HG03469 (cell line): ENCODE measurements around the gene REXO1.

Experiments
- ATAC-seq: cut with Tn5 transposase; IDR thresholded peaks from one replicate; pipeline ENCODE4 v1.9.1; 2021; ENCODE audit warnings: mild to moderate bottlenecking, moderate library complexity, moderate number of reproducible peaks; ENCODE audit not compliant: unreplicated experiment

REXO1 gene

DNA sequence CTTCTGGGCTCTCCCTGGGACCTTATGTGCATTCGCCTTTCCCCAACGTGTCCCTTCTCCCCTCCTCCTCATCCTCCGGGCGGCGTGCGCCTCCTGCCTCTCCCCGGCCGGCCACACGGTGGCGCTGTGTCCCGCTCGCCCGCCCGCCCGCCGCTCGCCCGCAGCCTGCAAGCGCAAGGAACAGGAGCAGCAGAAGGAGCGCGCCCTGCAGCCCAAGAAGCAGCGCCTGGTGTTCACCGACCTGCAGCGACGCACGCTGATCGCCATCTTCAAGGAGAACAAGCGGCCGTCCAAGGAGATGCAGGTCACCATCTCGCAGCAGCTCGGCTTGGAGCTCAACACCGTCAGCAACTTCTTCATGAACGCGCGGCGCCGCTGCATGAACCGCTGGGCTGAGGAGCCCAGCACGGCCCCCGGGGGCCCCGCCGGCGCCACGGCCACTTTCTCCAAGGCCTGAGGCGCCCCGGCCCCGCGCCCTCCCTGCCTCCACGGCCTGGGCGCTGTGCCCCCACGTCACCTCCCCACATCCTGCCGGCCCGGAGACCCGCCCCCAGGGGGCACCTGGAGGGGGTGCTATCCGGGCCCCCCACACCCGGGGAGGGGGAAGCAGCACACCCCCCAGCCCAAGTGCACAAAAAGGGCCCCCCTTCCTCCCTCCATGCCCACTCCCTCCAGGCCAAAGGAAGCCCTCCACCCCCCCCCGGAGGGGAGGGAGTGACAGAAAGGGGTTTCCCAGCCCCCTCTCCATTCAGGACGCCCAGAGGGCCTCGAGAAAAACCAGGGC lies 73.1 kb downstream of the REXO1 start:
- ATAC-seq, result no peak

DNA sequence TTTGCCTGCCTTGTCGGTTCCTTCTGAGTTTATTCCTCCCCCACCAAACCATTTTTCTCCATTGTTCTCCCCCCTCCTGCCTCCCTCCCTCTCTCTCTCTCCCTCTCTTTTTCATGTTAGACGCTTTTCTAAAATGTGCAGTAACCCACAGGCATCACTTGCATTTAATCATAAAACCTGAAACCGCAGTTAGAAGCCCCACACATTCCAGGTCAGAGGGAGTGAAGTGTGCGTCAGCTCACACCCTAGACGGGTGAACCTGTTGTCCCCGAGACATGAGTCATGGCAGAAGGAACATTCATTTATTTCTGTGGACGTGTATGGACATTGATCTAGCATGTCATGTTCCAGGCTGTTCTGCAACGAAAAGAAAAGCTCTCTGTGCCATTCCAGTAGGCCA lies 75.1 kb downstream of the REXO1 start:
- no peak for ATAC-seq

DNA sequence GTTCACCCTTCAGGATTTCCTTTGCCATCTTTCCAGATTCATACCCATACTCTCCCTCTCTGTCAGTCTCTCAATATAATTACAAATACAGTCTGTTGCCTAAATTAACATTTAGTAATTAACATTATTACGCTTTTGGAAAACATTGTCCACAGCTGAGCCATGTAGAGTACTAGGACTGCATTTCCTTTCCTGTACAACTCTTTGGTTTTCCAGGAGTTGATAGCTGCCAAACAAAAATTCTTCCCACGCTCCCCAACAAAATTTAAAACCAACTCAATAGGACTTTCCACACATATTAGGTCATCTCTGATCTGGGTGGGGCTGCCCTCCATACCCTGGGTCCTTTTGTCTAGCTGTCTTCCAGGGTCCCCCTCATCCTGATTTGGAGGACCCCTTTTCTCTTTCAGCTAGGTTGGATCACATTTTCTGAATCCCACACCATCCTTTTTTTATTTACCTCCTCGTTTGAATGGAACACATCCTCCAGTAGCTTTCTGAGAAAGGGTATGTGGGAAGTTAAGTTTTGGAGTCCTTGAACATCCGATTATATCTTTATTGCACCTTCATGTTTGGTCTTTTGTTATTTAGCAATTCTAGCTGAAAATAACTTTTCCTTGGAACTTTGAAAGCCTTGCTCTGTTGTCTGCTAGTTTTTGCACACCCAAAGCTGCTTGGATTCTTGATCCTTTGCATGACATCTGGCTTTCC lies 77.3 kb downstream of the REXO1 start:
- ATAC-seq, result no peak

DNA sequence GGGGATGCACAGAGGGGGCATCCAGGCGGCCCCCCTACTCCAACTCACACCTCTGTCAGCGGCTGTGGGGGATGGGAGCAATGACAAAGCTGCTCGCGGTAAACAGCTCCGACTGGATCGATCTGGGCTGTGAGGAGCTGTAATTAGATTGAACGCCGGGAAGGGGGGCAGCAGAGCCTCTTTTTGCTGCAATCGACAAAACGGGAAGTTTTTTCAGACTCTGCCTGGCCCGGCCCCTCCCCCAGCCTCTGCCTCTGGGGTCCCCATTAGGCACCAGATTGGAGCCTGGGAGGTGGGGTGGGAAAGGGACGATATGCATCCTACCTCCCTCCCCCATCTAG lies 78.7 kb downstream of the REXO1 start:
- ATAC-seq, result no peak

DNA sequence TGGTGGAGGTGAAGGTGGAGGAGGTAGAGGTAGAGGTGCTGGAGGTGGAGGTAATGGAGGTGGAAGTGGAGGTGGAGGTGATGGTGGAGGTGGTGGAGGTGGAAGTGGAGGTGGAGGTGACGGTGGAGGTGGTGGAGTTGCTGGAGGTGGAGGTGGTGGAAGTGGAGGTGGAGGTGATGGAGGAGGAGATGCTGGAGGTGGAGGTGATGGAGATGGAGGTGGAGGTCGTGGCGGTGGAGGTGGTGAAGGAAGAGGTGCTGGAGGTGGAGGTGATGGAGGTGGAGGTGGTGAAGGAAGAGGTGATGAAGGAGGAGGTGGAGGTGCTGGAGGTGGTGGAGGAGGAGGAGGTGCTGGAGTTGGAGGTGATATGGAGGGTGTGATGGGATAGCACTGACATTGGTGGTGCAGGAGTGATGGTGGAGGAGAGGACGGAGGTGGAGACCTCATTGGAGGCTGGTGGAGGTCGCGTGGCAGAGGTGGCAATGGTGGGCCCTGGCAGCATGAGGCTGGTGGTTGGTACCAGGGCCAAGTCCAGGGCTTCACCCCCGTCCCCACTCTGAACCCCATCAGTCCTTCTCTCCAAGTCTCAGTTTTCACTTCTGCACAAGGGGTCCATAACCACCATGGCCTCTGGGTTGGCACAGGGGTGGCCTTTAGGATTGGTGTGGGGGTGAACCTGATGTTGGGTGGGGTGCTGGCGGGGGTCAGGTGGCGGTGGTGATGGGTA lies 79.2 kb downstream of the REXO1 start:
- no peak for ATAC-seq

DNA sequence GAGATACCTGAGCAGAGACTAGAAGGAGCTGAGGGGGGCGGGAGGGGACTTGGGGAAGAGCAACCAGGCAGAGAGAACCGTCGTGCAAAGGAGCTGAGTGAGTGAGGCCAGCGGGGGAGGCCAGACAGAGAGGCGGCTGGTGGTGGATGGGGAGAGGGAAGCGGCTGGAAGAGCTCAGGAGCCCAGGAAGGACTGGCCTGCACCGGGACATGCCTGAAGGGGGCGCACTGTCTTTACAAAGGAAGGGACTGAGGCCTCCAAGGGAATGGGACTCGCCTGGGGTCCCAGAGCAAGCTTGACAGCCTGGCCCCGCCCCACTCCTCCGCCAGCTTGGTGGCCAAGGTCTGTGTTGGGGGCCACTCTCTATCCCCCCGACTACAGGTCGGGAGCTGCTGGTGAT lies 80.0 kb downstream of the REXO1 start:
- ATAC-seq, result no peak

DNA sequence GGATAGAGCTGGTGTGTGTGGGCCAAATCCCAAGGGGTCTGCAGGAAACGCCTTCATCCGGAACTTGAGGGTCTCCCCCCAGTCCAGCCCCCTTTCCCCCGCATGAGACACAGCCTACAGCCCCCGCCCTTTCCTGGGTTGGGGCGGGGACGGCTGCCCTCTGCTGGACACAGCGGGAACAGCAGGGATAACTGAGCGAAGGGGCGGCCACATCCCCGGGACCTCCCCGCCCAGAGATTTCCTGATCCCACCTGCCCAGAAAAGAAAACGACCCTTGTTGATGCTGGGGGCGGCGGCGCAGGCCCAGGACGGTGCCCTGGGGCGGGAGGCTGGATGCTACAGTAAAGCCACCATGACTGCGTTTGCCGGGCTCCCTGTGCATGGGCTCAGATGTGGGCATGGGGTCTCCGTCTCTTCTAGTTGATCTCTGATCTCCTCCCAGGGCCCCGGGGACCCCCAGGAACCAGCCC lies 80.8 kb downstream of the REXO1 start:
- no peak for ATAC-seq

DNA sequence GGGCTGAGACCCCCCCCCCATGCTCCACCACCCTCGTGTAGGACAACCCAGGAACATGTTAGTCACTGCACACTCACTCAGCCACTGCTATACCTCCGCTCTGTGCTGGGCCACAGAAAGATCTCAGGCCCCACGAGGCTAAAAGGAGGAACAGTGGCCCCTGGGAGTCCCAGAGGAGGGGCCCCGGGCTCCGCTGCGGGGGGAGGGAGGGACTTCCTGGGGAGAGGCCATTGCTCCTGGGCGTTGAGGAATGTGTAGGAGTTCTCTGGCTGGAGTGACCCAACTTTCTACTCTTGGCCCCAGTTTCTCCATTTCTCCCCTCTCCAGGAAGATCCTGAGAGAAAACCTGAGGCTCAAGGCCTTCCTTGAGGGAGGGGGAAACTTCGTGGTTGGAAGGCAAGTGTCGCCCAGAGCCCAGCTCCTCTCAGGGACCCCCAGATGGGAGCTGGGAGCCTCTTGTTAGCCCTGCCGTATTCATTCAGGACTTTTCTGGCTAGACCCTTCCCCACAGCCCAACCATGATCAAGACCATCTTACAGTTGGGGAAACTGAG lies 81.4 kb downstream of the REXO1 start:
- no peak for ATAC-seq

DNA sequence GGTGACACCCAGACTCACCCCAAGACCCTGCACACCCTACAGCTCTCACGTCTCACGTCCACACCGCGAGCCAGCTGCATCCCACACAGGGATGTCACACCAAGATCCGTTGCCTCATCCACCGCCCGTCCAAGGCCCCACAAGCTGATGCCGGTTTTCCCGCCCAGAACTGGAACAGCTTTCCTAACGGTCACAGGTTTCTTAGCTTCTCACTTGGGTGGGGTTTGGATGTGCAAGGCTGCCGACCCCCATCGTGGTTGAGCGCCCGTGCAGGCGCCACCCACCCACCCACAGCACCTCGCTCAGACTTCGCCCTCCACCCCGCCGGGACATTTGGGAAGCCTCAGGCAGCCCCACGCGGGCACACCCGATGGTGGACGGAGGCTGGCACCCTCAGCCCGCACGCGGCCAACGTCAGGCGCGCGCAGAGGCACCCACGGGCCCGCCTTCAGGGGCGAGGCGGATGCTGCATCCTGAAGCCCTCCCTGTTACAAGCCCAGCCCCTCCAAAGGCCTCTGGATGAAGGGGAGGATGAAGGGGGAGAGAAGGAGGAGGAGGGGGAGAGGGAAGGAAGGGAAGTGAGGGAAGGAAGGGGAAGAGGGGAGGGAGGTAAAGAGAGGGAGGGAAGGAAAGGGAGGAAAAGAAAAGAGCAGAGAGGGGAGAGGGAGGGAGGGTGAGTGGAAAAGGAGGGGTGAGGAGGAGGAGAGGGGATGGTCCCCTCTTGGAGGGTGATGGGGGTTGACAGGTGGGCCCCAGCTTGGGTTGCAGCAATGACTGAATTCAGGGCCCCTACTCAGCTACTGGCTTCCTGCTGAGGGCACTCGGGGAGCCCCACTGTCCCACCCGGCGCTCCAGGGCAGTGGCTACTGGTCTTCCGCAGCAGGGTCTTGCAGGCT lies 82.1 kb downstream of the REXO1 start:
- no peak for ATAC-seq
